Measurements from ENCODE around the gene MMUT.
"Not testable (repeated sequence)": the region's sequence is repeated elsewhere in the genome, so short reads cannot be mapped to it uniquely, and the experiment has no call there.

MMUT gene

DNA sequence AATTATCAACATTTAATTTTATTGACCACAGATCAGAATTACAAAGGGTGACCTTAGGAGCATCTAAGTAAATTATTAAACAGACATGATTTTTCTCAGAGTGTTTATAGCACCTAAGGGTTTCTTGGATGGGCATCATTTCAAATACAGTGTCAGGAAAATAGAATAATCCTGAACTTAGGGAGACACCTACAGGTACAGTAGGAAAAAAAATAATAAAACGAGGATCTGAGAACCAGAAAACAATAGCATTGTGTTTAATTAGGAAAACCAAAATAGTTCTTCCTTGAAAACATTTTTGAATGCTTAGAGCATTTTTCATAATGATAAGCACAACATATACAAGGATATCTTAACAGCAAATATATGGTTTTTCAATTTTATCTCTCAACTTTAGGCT, 39.2 kb downstream of the MMUT start:
- peak; percentile 11 for DNase-seq (ENCODE audit: low spot score)

GRCh38 chr6:49416195-49416594, 46.9 kb downstream of the MMUT start:
- no peak for DNase-seq (ENCODE audit: low spot score)

GRCh38 chr6:49415358-49415757, 47.7 kb downstream of the MMUT start:
- DNase-seq (ENCODE audit: low spot score): no peak

DNA sequence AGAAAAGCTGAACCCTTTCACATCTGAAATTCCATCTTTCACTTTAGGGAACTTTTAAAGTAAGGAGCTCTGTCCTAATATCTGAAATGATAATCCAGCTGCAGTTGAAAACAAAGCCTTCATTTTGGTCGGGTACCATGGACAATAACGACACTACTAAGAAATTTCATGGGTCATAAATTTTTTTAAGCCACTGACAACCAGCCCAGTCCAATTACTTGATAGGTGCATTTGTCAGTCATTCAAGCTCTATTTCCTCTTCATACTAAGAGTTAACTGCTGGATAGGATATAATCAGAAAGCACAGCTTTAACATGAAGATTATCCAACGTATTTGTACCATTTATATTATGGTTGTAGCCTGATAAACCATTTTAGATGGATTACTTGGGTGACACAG, 52.5 kb downstream of the MMUT start:
- DNase-seq (ENCODE audit: low spot score): no peak

- peak; percentile 77 for DNase-seq (ENCODE audit: low spot score)
Measured at GRCh38 chr6:49409951-49410542, 53.0 kb downstream of the MMUT start.

DNA sequence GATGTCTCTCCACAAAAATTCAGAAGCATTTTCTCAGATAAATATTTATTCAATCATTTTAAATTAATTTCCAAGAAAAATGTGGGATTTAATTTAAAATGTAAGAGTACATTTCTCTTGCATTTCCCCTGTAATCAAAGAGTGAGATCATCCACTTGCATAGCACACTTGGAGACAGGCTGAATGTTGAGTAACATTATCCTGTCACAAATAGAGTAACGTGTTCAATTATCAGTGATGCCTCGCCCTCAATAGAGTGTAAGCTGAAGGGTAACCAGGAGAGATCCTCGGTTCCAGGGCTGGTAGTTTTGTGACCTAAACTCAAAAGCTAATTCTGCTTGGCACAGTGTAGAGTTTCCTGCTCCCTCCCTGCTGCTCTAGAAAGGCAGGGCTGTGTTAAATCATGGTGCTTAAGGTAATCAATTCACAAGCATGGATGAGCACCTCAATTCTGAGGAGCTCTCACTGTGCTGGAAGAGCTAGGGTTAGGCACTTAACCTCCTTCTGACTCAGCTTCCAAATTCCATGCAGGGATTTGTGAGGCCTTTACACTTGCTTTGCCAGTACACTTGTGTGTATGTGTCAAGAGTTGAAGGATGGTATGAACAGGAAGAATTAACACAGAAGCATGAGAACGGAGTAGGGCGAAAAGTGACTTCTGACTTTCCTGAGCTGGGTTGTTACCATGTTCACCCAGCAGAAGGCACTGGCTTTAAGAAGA, 56.6 kb downstream of the MMUT start:
- DNase-seq (ENCODE audit: low spot score): no peak

DNA sequence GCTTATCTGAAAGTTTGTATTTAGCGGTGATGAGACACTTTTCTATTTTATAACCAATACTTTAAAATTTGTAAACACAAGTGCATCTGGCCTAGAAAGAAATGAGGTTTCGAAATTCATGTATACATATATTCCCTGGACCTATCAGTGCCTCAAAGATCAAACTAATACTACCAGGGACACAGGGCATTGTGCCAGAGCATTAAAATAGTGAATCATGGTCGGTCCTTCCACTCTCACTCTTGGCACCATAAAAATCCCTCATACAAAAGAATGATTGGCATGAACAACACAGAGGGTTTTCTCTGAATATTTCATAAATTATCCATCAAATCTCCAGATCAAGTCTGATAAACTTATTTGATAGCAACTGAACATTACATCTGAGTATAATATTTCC, 62.0 kb downstream of the MMUT start:
- no peak for DNase-seq (ENCODE audit: low spot score)

DNA sequence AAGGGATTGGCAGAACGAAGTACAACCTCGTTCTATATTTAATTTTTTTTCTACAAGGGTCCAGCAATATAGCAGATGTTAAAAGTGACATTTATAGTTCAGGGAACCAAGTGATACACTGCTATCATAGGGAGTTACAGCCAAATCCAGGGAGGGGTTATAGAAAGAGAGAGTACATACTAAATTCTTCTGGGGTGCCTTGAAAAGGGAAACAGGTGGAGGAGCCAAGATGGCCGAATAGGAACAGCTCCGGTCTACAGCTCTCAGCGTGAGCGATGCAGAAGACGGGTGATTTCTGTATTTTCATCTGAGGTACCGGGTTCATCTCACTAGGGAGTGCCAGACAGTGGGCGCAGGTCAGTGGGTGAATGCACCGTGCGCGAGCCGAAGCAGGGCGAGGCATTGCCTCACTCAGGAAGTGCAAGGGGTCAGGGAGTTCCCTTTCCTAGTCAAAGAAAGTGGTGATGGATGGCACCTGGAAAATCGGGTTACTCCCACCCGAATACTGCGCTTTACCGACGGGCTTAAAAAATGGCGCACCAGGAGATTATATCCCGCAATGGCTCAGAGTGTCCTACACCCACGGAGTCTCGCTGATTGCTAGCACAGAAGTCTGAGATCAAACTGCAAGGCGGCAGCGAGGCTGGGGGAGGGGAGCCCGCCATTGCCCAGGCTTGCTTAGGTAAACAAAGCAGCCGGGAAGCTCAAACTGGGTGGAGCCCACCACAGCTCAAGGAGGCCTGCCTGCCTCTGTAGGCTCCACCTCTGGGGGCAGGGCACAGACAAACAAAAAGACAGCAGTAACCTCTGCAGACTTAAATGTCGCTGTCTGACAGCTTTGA, 76.2 kb downstream of the MMUT start:
- DNase-seq (ENCODE audit: low spot score): not testable (repeated sequence)

DNA sequence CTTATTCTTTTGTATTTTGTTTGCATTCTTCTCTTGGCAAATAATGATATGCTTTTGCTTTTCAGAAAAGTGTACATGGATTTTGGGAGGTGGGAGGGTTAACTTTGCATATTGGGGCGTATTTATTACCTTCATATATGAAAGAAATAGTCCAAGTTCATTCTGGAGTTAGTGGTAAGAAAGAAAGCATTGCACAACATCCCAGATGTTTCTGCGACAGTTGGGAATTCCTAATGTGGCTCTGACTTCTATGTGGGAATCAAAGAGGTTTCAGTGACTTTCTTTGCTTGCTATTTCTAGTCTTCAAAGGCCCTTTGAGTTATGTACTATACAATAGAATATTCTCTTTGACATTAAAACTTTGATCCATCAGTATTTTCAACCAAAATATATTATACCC, 78.1 kb downstream of the MMUT start:
- no peak for DNase-seq (ENCODE audit: low spot score)
